GM23338 (cell line): Measurements from ENCODE around the gene GAN. TPM values are rescaled to one million over a fixed set of nuclear protein-coding genes. Genes with fewer than 3 reads are reported as not detected.

ENCODE experiments used
- ATAC-seq: fragments of 200-7000 bp; cut with Tn5 transposase; 3 replicates; pipeline ENCODE4 v1.9.1; 2020
- DNase-seq: peaks from one replicate; pipeline ENCODE4 v3.0.0-alpha.2; 2015; ENCODE audit warnings: low spot score
- H2AFZ ChIP-seq: fragments of 200-600 bp; sonication (generic); 2 replicates; pipeline ENCODE4 v1.8.0; 2016; ENCODE audit warnings: antibody characterized with exemption, mild to moderate bottlenecking, moderate library complexity
- H3F3A ChIP-seq: fragments of 200-600 bp; sonication (generic); replicated peaks from 2 replicates; pipeline ENCODE4 v1.8.0; 2017; ENCODE audit warnings: antibody characterized with exemption, mixed run types, low read depth
- H3K27ac ChIP-seq: fragments of 200-600 bp; sonication (generic); 2 replicates; pipeline ENCODE4 v1.6.1; 2016; ENCODE audit warnings: low read depth
- H3K27me3 ChIP-seq: fragments of 200-600 bp; sonication (generic); 2 replicates; pipeline ENCODE4 v1.8.0; 2016; ENCODE audit warnings: mild to moderate bottlenecking, mixed run types, moderate library complexity; ENCODE audit not compliant: insufficient read depth
- H3K36me3 ChIP-seq: fragments of 200-600 bp; sonication (generic); 2 replicates; pipeline ENCODE4 v1.8.0; 2016; ENCODE audit warnings: mild to moderate bottlenecking; ENCODE audit not compliant: insufficient read depth
- H3K4me1 ChIP-seq: fragments of 200-600 bp; sonication (generic); 2 replicates; pipeline ENCODE4 v1.8.0; 2016; ENCODE audit warnings: mild to moderate bottlenecking, moderate library complexity; ENCODE audit not compliant: insufficient read depth
- H3K4me2 ChIP-seq: fragments of 200-600 bp; sonication (generic); 2 replicates; pipeline ENCODE4 v1.7.1; 2017; ENCODE audit warnings: mixed run types
- H3K4me3 ChIP-seq: fragments of 200-600 bp; sonication (generic); 2 replicates; pipeline ENCODE4 v1.6.1; 2016; ENCODE audit warnings: mixed run types
- H3K79me2 ChIP-seq: fragments of 200-600 bp; sonication (generic); replicated peaks from 2 replicates; pipeline ENCODE4 v1.8.0; 2017; ENCODE audit warnings: mild to moderate bottlenecking; ENCODE audit not compliant: insufficient read depth
- H3K9me2 ChIP-seq: fragments of 200-600 bp; sonication (generic); 2 replicates; pipeline ENCODE4 v1.8.0; 2017; ENCODE audit not compliant: insufficient read depth
- H4K20me1 ChIP-seq: fragments of 200-600 bp; sonication (generic); replicated peaks from 2 replicates; pipeline ENCODE4 v1.8.0; 2017; ENCODE audit warnings: mild to moderate bottlenecking; ENCODE audit not compliant: insufficient read depth
- H3K27ac Mint-ChIP-seq: 2 replicates; pipeline ENCODE4 v1.8.0; 2020; ENCODE audit warnings: inconsistent platforms, mild to moderate bottlenecking, moderate library complexity, mixed read lengths
- H3K27me3 Mint-ChIP-seq: 3 replicates; pipeline ENCODE4 v1.8.0; 2022; ENCODE audit warnings: low read depth, mild to moderate bottlenecking, moderate library complexity, mixed read lengths, inconsistent platforms; ENCODE audit not compliant: insufficient read depth, poor library complexity
- H3K36me3 Mint-ChIP-seq: 3 replicates; pipeline ENCODE4 v1.8.0; 2021; ENCODE audit warnings: low read depth, mild to moderate bottlenecking, inconsistent platforms, moderate library complexity, mixed read lengths
- H3K4me1 Mint-ChIP-seq: 3 replicates; pipeline ENCODE4 v1.8.0; 2020; ENCODE audit warnings: mild to moderate bottlenecking, inconsistent platforms, mixed read lengths
- H3K4me3 Mint-ChIP-seq: 3 replicates; pipeline ENCODE4 v1.8.0; 2021; ENCODE audit warnings: moderate library complexity, mild to moderate bottlenecking, inconsistent platforms, mixed read lengths
- H3K9me3 Mint-ChIP-seq: 3 replicates; pipeline ENCODE4 v1.8.0; 2020; ENCODE audit warnings: moderate library complexity, mild to moderate bottlenecking, inconsistent platforms, mixed read lengths
- CREB1 ChIP-seq: fragments of 250-450 bp; sonication (Bioruptor Pico); IDR thresholded peaks from 2 replicates; pipeline ENCODE4 v1.5.0; 2020; ENCODE audit warnings: low read depth, mild to moderate bottlenecking, moderate library complexity
- CTCF ChIP-seq, 2 experiments: fragments of 200-600 bp in 1 of 2; sonication (generic) in 1 of 2; conservative IDR thresholded peaks; 2 replicates each; pipeline versions ENCODE4 v1.5.1 to v1.6.1; 2016 to 2017; ENCODE audit warnings: antibody characterized with exemption in 2 of 2, low read depth in 2 of 2, mild to moderate bottlenecking in 2 of 2, moderate library complexity in 1 of 2
- EZH2 ChIP-seq: fragments of 200-600 bp; sonication (generic); IDR thresholded peaks from one replicate; pipeline ENCODE4 v1.8.0; 2017; ENCODE audit warnings: antibody characterized with exemption, mild to moderate bottlenecking, low read depth; ENCODE audit not compliant: unreplicated experiment
- EZH2phosphoT487 ChIP-seq: fragments of 200-600 bp; sonication (generic); IDR thresholded peaks from one replicate; pipeline ENCODE4 v1.8.1; 2018; ENCODE audit warnings: antibody characterized with exemption; ENCODE audit not compliant: unreplicated experiment
- JUNB ChIP-seq: IDR thresholded peaks from one replicate; pipeline ENCODE4 v1.6.1; 2016; ENCODE audit warnings: antibody characterized with exemption; ENCODE audit not compliant: unreplicated experiment
- NANOG ChIP-seq: IDR thresholded peaks from 2 replicates; pipeline ENCODE4 v1.6.1; 2016; ENCODE audit warnings: antibody characterized with exemption, borderline replicate concordance
- POLR2AphosphoS5 ChIP-seq: IDR thresholded peaks from 2 replicates; pipeline ENCODE4 v1.6.1; 2016; ENCODE audit warnings: antibody characterized with exemption, low read depth
- STAT1 ChIP-seq: IDR thresholded peaks from one replicate; pipeline ENCODE4 v1.6.1; 2016; ENCODE audit warnings: antibody characterized with exemption; ENCODE audit not compliant: unreplicated experiment
- ZNF114 ChIP-seq: fragments of 250-450 bp; sonication (Bioruptor Pico); IDR thresholded peaks from 2 replicates; pipeline ENCODE4 v1.5.0; 2020; ENCODE audit warnings: mild to moderate bottlenecking, moderate library complexity
- ZNF331 ChIP-seq: fragments of 250-450 bp; sonication (Bioruptor Pico); IDR thresholded peaks from 2 replicates; pipeline ENCODE4 v1.5.0; 2020; ENCODE audit warnings: low read depth, mild to moderate bottlenecking, moderate library complexity
- ZNF462 ChIP-seq: fragments of 250-450 bp; sonication (Bioruptor Pico); IDR thresholded peaks from 2 replicates; pipeline ENCODE4 v1.5.0; 2020; ENCODE audit warnings: mild to moderate bottlenecking, moderate library complexity
- polyA plus RNA-seq: library from polyadenylated mRNA; unstranded; fragments of >200 nt; fragmentation: Nextera tagmentation; extraction: Ambion mirVana; gene quantifications from 2 replicates; pipeline ENCODE4 v1.2.1, GENCODE V29; 2016
- total RNA-seq: library from RNA; depleted of rRNA; stranded (reverse); fragments of >200 nt; shearing (Covaris generic); gene quantifications from 2 replicates; pipeline ENCODE4 v1.2.3, GENCODE V29; 2014

GAN gene
- total and polyA plus RNA-seq, 2 experiments from 2014 or later: 8.1 to 28.5 TPM

GRCh38 chr16:81310045-81310644 lies 4.6 kb upstream of the GAN start:
- Histone ChIP-seq H3K27ac (no peak overlapping the region), H3K9me2 (no peaks in the 10 kb centered on the region), H3K4me2 (no peak overlapping the region), H3F3A (no peaks in the 10 kb centered on the region), H3K4me3 (no peak overlapping the region), H2AFZ (no peak overlapping the region), H3K4me1 (peaks cover 21% of the 10 kb centered on the region), H3K27me3 (no peaks in the 10 kb centered on the region), H3K79me2 (peaks cover 69% of the 10 kb centered on the region), H3K36me3 (no peaks in the 10 kb centered on the region), H4K20me1 (peaks cover 32% of the 10 kb centered on the region)
- Mint-ChIP-seq H3K36me3 (peaks cover 14% of the 10 kb centered on the region), H3K9me3 (no peaks in the 10 kb centered on the region; the same call in 1 of the 3 replicates), H3K27me3 (peaks cover 10% of the 10 kb centered on the region), H3K4me3 (no peak overlapping the region), H3K27ac (no peak overlapping the region), H3K4me1 (peaks cover 25% of the 10 kb centered on the region)
- no peak for TF ChIP-seq POLR2AphosphoS5
- TF ChIP-seq JUNB: no peak
- TF ChIP-seq CREB1 (CRISPR knock-in tag): no peak
- TF ChIP-seq STAT1: no peak
- TF ChIP-seq ZNF114 (CRISPR knock-in tag): no peak
- ATAC-seq (no peak), DNase-seq (no peak)

- Histone ChIP-seq H3K4me2 (peak overlapping the region; percentile 98), H2AFZ (no peak overlapping the region), H3K27ac (no peak overlapping the region), H3K4me3 (peak overlapping the region; percentile 16; the same call in 1 of the 2 replicates), H3F3A (no peaks in the 10 kb centered on the region), H4K20me1 (peaks cover 40% of the 10 kb centered on the region), H3K36me3 (no peaks in the 10 kb centered on the region), H3K9me2 (no peaks in the 10 kb centered on the region), H3K79me2 (peaks cover 71% of the 10 kb centered on the region), H3K27me3 (peaks cover 5% of the 10 kb centered on the region; the same call in 1 of the 2 replicates), H3K4me1 (peaks cover 25% of the 10 kb centered on the region)
- Mint-ChIP-seq H3K9me3 (no peaks in the 10 kb centered on the region; the same call in 2 of the 3 replicates), H3K36me3 (peaks cover 14% of the 10 kb centered on the region), H3K27ac (peak overlapping the region; percentile 76), H3K4me1 (peaks cover 30% of the 10 kb centered on the region), H3K4me3 (peak overlapping the region; percentile 11; the same call in 1 of the 3 replicates), H3K27me3 (peaks cover 15% of the 10 kb centered on the region)
- TF ChIP-seq EZH2 (no peak), STAT1 (no peak), CREB1 (CRISPR knock-in tag) (no peak), EZH2phosphoT487 (no peak), POLR2AphosphoS5 (no peak), ZNF331 (CRISPR knock-in tag) (no peak), NANOG (no peak), JUNB (no peak), CTCF (conservative IDR thresholded peaks at IDR 0.05; ENCODE audit: low read depth in 2 of 2) (no peak), ZNF462 (CRISPR knock-in tag) (no peak), ZNF114 (CRISPR knock-in tag) (no peak)
- ATAC-seq (no peak), DNase-seq (no peak)
Measured at GRCh38 chr16:81311762-81312161, 3.0 kb upstream of the GAN start.
